Fibroblast of pulmonary artery (primary cell): ENCODE results near the gene HDAC4.

Experiments used
- DNase-seq: peaks from one replicate; pipeline ENCODE4 v3.0.0-alpha.2; 2010; ENCODE audit warnings: low read depth
- H3K4me3 ChIP-seq: replicated peaks from 2 replicates; pipeline ENCODE4 v1.5.1; 2011; ENCODE audit warnings: low read depth, mild to moderate bottlenecking, control low read depth, low read length, moderate library complexity
- CTCF ChIP-seq: IDR thresholded peaks from 2 replicates; pipeline ENCODE4 v1.5.1; 2011; ENCODE audit warnings: mild to moderate bottlenecking, control low read depth, low read length, inconsistent platforms; ENCODE audit errors: missing control alignments

Gene HDAC4

DNA sequence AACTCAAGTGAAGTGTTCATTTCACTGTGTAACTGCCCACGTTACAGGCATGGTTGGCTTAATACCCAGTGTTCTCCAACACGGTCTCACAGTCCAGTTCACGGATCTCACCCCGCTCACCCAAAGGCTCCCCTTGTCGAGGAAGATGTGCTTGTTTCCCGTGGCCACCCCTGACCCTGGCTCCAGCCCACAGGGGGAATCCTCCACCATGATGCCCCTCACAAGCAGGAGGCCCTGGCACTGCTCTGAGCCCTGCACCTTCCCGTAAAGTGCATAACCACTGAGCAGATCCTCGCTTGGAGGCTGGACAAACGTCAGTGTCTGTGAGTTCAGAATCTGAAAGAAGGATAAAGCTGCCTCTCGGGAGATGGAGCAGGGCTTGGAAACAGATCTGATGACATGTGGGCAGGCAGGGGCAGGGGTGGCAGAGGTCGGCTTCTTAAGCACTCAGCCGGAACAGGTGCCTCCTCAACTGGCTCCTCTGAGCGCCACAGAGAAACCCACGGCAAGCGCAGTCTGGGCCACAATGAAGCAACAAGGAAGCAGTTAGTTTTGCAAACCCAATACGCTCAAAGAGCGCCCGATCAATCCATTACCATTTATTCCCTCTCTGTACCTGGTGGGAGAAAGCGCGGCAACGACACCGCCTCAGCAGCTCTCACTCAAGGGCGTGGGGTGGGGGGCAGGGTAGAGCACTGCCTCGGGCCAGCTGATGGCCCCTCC, 17.6 kb downstream of the HDAC4 start:
- DNase-seq: no peak
- TF ChIP-seq CTCF: no peak
- H3K4me3 ChIP-seq: no peak overlapping the region

- H3K4me3 ChIP-seq: no peak overlapping the region
- DNase-seq: no peak
- TF ChIP-seq CTCF: no peak
These were observed 18.4 kb downstream of the HDAC4 start for GRCh38 chr2:239382384-239382880.

DNA sequence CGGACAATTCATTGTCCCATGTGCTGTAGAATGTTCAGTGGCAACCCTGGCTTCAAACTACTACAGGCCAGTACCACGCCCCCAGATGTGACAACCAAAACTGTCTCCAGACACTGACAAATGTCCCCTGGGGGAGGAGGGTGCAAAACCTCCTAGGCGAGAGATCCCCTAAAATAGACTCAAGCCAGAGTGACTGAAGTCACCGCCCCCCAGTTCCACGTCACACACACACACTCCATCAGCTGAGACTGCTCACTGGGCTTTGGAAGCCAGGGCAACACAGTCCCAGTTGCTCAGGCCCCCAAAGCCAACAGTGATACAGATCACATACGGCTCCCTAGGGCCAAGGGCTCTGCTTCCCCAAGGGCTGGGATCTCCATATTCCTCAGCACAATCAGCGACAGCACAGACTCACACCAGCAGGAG, 19.1 kb downstream of the HDAC4 start:
- no peak for TF ChIP-seq CTCF

DNA sequence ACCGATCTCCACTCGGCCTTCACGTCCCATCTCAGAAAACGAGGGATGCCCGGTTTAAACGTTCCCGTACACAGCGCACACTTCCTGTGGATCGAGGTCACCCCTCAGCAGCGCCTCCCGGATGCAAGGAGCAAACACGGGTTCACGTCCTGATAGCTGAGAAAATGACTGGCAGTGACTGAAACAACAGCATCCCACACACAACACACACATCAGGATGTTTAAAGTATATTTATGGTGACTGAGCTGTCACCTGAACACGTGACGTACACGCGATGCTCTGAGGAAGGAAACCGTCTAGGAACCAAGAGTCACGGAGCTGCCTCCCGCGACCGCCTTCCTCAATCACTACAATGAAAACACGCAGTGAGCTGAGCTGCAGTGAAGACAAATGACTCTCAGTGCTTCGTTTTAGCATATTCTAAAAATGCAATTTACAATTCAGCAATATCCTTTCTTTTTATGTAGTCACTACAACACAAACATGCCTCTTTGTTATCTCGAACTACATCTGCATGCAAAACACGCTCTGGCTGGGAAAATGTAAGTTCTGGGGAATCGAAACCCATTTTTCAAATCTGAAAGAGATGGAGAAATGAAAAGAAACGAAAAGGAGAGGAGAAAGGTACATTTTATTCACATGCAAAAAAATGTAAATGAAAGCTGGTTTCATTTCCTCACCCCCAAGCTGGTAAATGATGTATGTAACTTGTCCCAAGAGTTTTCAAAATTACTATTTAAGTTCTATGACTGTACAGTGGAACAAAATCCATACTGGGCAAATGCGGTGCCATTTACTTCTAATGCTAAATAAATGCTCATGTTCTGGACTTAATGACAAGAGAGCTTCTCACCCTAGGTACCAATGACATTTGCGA, 19.8 kb downstream of the HDAC4 start:
- TF ChIP-seq CTCF: no peak
- no peak for DNase-seq

More for the DNA sequence above, 19.1 kb downstream of the HDAC4 start:
- no peak overlapping the region for H3K4me3 ChIP-seq
- no peak for DNase-seq

GRCh38 chr2:239379641-239380170, 21.1 kb downstream of the HDAC4 start:
- DNase-seq: no peak
- H3K4me3 ChIP-seq: no peak overlapping the region
- no peak for TF ChIP-seq CTCF

More for the DNA sequence above, 19.8 kb downstream of the HDAC4 start:
- H3K4me3 ChIP-seq: no peak overlapping the region

GRCh38 chr2:239378918-239379640, 21.7 kb downstream of the HDAC4 start:
- H3K4me3 ChIP-seq: no peak overlapping the region
- TF ChIP-seq CTCF: no peak
- DNase-seq: no peak
